ENCODE data around the gene GPR12.

The GPR12 gene

GRCh38 chr13:26759907-26760831 lies at the start of gene GPR12:
Gene GPR12, minus strand, starts transcription at chr13:26760786. Its CDS starts 959 bp downstream, at chr13:26759827.
- no peak for DNase-seq (ENCODE audit: low read depth in 3 of 3, low spot score in 1 of 3)

GRCh38 chr13:26810095-26810494 lies 49.5 kb upstream of the GPR12 start:
- no peak for DNase-seq (ENCODE audit: low read depth in 3 of 3, low spot score in 1 of 3)

GRCh38 chr13:26806891-26807290 lies 46.3 kb upstream of the GPR12 start:
- no peak for DNase-seq (ENCODE audit: low read depth in 3 of 3, low spot score in 1 of 3)

GRCh38 chr13:26787961-26788360 lies 27.4 kb upstream of the GPR12 start:
- no peak for DNase-seq (ENCODE audit: low read depth in 3 of 3, low spot score in 1 of 3)

- DNase-seq (ENCODE audit: low read depth in 3 of 3, low spot score in 1 of 3) = no peak
These were observed 26.2 kb upstream of the GPR12 start for GRCh38 chr13:26786651-26787295.

GRCh38 chr13:26785838-26786630 lies 25.4 kb upstream of the GPR12 start:
- peak in 2 of 3 donors; percentile 1 to 13 for DNase-seq (ENCODE audit: low read depth in 3 of 3, low spot score in 1 of 3)

- no peak for DNase-seq (ENCODE audit: low read depth in 3 of 3, low spot score in 1 of 3)
These were observed 24.4 kb upstream of the GPR12 start for GRCh38 chr13:26784704-26785639.

- DNase-seq (ENCODE audit: low read depth in 3 of 3, low spot score in 1 of 3) = no peak
These were observed 19.8 kb upstream of the GPR12 start for GRCh38 chr13:26780411-26780810.

GRCh38 chr13:26779321-26779720 lies 18.7 kb upstream of the GPR12 start:
- no peak for DNase-seq (ENCODE audit: low read depth in 3 of 3, low spot score in 1 of 3)

- no peak for DNase-seq (ENCODE audit: low read depth in 3 of 3, low spot score in 1 of 3)
These were observed 11.9 kb upstream of the GPR12 start for GRCh38 chr13:26772531-26772930.

- no peak for DNase-seq (ENCODE audit: low read depth in 3 of 3, low spot score in 1 of 3)
These were observed 11.2 kb upstream of the GPR12 start for GRCh38 chr13:26771796-26772195.

GRCh38 chr13:26762745-26763345 lies 2.3 kb upstream of the GPR12 start:
- no peak for DNase-seq (ENCODE audit: low read depth in 3 of 3, low spot score in 1 of 3)

- DNase-seq (ENCODE audit: low read depth in 3 of 3, low spot score in 1 of 3) = no peak
These were observed 421 bp upstream of the GPR12 start for GRCh38 chr13:26760832-26761582.

GRCh38 chr13:26759249-26759906 lies 1.2 kb downstream of the GPR12 start:
- DNase-seq (ENCODE audit: low read depth in 3 of 3, low spot score in 1 of 3) = no peak

GRCh38 chr13:26758496-26759157 lies 2.0 kb downstream of the GPR12 start:
- no peak for DNase-seq (ENCODE audit: low read depth in 3 of 3, low spot score in 1 of 3)

- DNase-seq (ENCODE audit: low read depth in 3 of 3, low spot score in 1 of 3) = no peak
These were observed 3.6 kb downstream of the GPR12 start for GRCh38 chr13:26756961-26757360.

- no peak for DNase-seq (ENCODE audit: low read depth in 3 of 3, low spot score in 1 of 3)
These were observed 7.9 kb downstream of the GPR12 start for GRCh38 chr13:26752671-26753070.

- DNase-seq (ENCODE audit: low read depth in 3 of 3, low spot score in 1 of 3) = no peak
These were observed 10.7 kb downstream of the GPR12 start for GRCh38 chr13:26749905-26750304.
